Left lung (tissue), 14 donors: Measurements from ENCODE around the gene F2. TPM values are rescaled to one million over a fixed set of nuclear protein-coding genes. Genes with fewer than 3 reads are reported as not detected.
"Not testable (repeated sequence)": the region's sequence is repeated elsewhere in the genome, so short reads cannot be mapped to it uniquely, and the experiment has no call there.

Source experiments
- ATAC-seq: fragments of 200-7000 bp; cut with Tn5 transposase; one replicate; pipeline ENCODE4 v1.9.1; 2020; ENCODE audit warnings: moderate library complexity
- DNase-seq, 4 donors: peaks; one replicate each; pipeline ENCODE4 v3.0.0-alpha.2; 2013 to 2020
- H3K27ac ChIP-seq, 2 donors: fragments of 200-600 bp; sonication (generic) in 1 of 2; one replicate each; pipeline versions ENCODE4 v1.5.0 to v1.8.0; 2020 to 2021
- H3K27me3 ChIP-seq, 2 donors: fragments of 200-600 bp; sonication (generic) in 1 of 2; one replicate each; pipeline versions ENCODE4 v1.5.0 to v1.8.0; 2020 to 2021
- H3K36me3 ChIP-seq, 2 donors: fragments of 200-600 bp; sonication (generic) in 1 of 2; one replicate each; pipeline versions ENCODE4 v1.5.0 to v1.8.0; 2020 to 2021
- H3K4me1 ChIP-seq, 2 donors: fragments of 200-600 bp; one replicate each; pipeline ENCODE4 v1.8.0; 2021
- H3K4me3 ChIP-seq, 2 donors: fragments of 200-600 bp; sonication (generic) in 1 of 2; one replicate each; pipeline versions ENCODE4 v1.5.0 to v1.8.0; 2020 to 2021; ENCODE audit warnings: mild to moderate bottlenecking in 1 of 2
- H3K9me3 ChIP-seq, 2 donors: fragments of 200-600 bp; sonication (generic) in 1 of 2; one replicate each; pipeline versions ENCODE4 v1.5.0 to v1.8.0; 2020 to 2021
- CTCF ChIP-seq, 2 donors: fragments of 200-600 bp; sonication (generic) in 1 of 2; IDR thresholded peaks; one replicate each; pipeline versions ENCODE4 v1.5.0 to v1.8.0; 2021; ENCODE audit warnings: antibody characterized with exemption in 2 of 2
- intact Hi-C, 2 donors: fragments of 100-400 bp; cut with DNase I; formaldehyde crosslinking; loops; one replicate each; pipeline versions ENCODE4 v1.11.2 to v1.14.2; 2022
- long read RNA-seq, 12 donors: library from polyadenylated mRNA in 2 of 12; unstranded in 2 of 12; transcript quantifications; one replicate each; pipeline ENCODE4 v2.0.0 and lab custom pipeline, GENCODE V29; 2019 to 2026
- polyA plus RNA-seq, 6 donors: library from polyadenylated mRNA; unstranded; fragments of 120-200 nt; gene quantifications; one replicate each; pipeline ENCODE4 v1.2.1, GENCODE V29; 2013; ENCODE audit not compliant: insufficient read length in 6 of 6
- total RNA-seq, 2 donors: library from RNA; stranded (reverse); fragmentation: NEBNext Ultra II Directional; extraction: Animal tissue kit (Norgen Biotek cat#: 25700); gene quantifications; one replicate each; pipeline ENCODE4 v1.2.1, GENCODE V29; 2021
- donor health status: DM: no; HTN: yes; CAD: no.
- donor health status: DM: no; HTN: no; CAD: no.

F2 gene
- total RNA-seq (not detected), polyA plus RNA-seq (under 1 TPM in 3 of 6 donors, not detected in 3; 0.17 to 0.56 (median 0.42) TPM)
- long read RNA-seq, donor 1, partial matches to known transcripts: 69 of 69 reads
- long read RNA-seq, donor 1, other reads (novel, unspliced or antisense): 0 of 69 reads
- long read RNA-seq, donor 2, partial matches to known transcripts: 34 of 50 reads
- long read RNA-seq, donor 2, other reads (novel, unspliced or antisense): 16 of 50 reads
- long read RNA-seq, donor 3: 0 reads
- long read RNA-seq, donor 4: 0 reads
- long read RNA-seq, donor 5: 0 reads
- long read RNA-seq, donor 6: 0 reads
- long read RNA-seq, donor 7: 0 reads
- long read RNA-seq, donor 8: 0 reads
- long read RNA-seq, donor 9: 0 reads
- long read RNA-seq, donor 10: 0 reads
- long read RNA-seq, donor 11: 0 reads
- long read RNA-seq, donor 12: 0 reads

GRCh38 chr11:46719048-46719542 lies at the start of gene F2:
Gene F2, plus strand, starts transcription at chr11:46719213. Its CDS starts 23 bp downstream, at chr11:46719236.
- H3K4me1 ChIP-seq: no peaks in the 10 kb centered on the region
- no peak for DNase-seq
- ATAC-seq: no peak
- H3K9me3 ChIP-seq: no peaks in the 10 kb centered on the region
- H3K27me3 ChIP-seq: no peaks in the 10 kb centered on the region
- no peak within 1 kb of the TSS for H3K27ac ChIP-seq
- intact Hi-C loops: no loop called here
- H3K4me3 ChIP-seq: no peak within 1 kb of the TSS
- no peak for TF ChIP-seq CTCF (IDR thresholded peaks at IDR 0.05)
- H3K36me3 ChIP-seq: no peaks in the 10 kb centered on the region

- H3K27ac ChIP-seq: peak overlapping the region in 1 of 2 donors; percentile 87
- DNase-seq (no peak), ATAC-seq (no peak)
- peaks cover 0 to 95% of the 10 kb centered on the region in 2 donors for H3K36me3 ChIP-seq
- H3K4me1 ChIP-seq: peaks cover 2 to 49% of the 10 kb centered on the region in 2 donors
- no peaks in the 10 kb centered on the region for H3K27me3 ChIP-seq
- no peak overlapping the region for H3K4me3 ChIP-seq
- intact Hi-C loops: no loop called here
- H3K9me3 ChIP-seq: no peaks in the 10 kb centered on the region
- TF ChIP-seq CTCF (IDR thresholded peaks at IDR 0.05): no peak
These were observed 49.3 kb upstream of the F2 start for GRCh38 chr11:46669711-46670139.

GRCh38 chr11:46670521-46670920 lies 48.5 kb upstream of the F2 start:
- Histone ChIP-seq H3K36me3 (peaks cover 0 to 87% of the 10 kb centered on the region in 2 donors), H3K27ac (peak overlapping the region in 1 of 2 donors; percentile 87), H3K4me1 (peaks cover 10 to 57% of the 10 kb centered on the region in 2 donors)
- H3K27me3 ChIP-seq, H3K4me3 ChIP-seq, ATAC-seq, intact Hi-C loops, H3K9me3 ChIP-seq, DNase-seq: not testable (repeated sequence)

GRCh38 chr11:46671958-46672315 lies 47.1 kb upstream of the F2 start:
- no peak for DNase-seq
- H3K36me3 ChIP-seq: peaks cover 0 to 77% of the 10 kb centered on the region in 2 donors
- TF ChIP-seq CTCF (IDR thresholded peaks at IDR 0.05): no peak
- peak overlapping the region in 1 of 2 donors; percentile 87 for H3K27ac ChIP-seq
- peaks cover 23 to 71% of the 10 kb centered on the region in 2 donors for H3K4me1 ChIP-seq
- no peak overlapping the region for H3K4me3 ChIP-seq
- intact Hi-C loops: no loop called here
- H3K27me3 ChIP-seq: no peaks in the 10 kb centered on the region
- no peak for ATAC-seq
- no peaks in the 10 kb centered on the region for H3K9me3 ChIP-seq

- Histone ChIP-seq H3K36me3 (peaks cover 0 to 77% of the 10 kb centered on the region in 2 donors), H3K9me3 (no peaks in the 10 kb centered on the region), H3K27me3 (no peaks in the 10 kb centered on the region), H3K27ac (peak overlapping the region in 1 of 2 donors; percentile 87), H3K4me3 (no peak overlapping the region), H3K4me1 (peaks cover 23 to 76% of the 10 kb centered on the region in 2 donors)
- intact Hi-C loops: no loop called here
- TF ChIP-seq CTCF (IDR thresholded peaks at IDR 0.05): no peak
- DNase-seq: no peak
- ATAC-seq: no peak
These were observed 46.6 kb upstream of the F2 start for GRCh38 chr11:46672381-46672839.
